Medulla oblongata (tissue), 1 donor: ENCODE data around the gene MAPK4.
"Not testable (repeated sequence)": the region's sequence is repeated elsewhere in the genome, so short reads cannot be mapped to it uniquely, and the experiment has no call there.

ENCODE experiments used
- DNase-seq: peaks from one replicate; pipeline ENCODE4 v3.0.0-alpha.2; 2015; ENCODE audit errors: extremely low spot score

The MAPK4 gene

DNA sequence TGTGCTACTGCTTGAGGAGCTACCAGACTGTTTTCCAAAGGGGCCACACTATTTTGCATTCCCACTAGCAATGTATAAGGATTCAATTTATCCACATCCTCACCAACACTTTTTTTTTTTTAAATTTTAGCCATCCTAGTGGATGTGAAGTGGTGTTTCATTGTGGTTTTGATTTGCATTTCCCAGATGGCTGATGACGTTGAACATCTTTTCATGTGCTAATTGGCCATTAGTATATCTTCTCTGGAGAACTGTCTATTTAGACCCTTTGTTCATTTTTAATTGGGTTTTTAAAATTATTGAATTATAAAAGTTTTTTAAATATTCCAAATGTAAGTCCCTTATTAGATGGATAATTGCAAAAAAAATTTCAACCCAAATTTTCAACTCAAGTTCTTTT is 121.1 kb downstream of the MAPK4 start:
- no peak for DNase-seq

DNA sequence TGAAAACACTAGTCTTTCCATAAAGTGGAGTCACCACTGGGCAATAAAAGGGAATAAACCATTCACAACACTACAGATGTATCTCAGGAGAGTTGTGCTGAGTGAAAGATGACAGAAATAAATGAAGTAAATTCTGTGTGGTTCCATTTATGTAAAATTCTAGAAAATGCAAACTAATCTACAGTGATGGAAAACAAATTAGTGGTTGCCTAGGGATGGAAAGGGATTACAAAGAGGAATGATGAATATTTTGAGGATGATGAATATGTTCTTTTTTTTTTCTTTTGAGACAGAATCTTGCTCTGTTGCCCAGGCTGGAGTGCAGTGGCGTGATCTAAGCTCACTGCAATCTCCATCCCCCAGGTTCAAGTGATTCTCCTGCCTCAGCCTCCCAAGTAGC is 123.0 kb downstream of the MAPK4 start:
- no peak for DNase-seq

GRCh38 chr18:50686409-50686808 is 126.5 kb downstream of the MAPK4 start:
- no peak for DNase-seq

DNA sequence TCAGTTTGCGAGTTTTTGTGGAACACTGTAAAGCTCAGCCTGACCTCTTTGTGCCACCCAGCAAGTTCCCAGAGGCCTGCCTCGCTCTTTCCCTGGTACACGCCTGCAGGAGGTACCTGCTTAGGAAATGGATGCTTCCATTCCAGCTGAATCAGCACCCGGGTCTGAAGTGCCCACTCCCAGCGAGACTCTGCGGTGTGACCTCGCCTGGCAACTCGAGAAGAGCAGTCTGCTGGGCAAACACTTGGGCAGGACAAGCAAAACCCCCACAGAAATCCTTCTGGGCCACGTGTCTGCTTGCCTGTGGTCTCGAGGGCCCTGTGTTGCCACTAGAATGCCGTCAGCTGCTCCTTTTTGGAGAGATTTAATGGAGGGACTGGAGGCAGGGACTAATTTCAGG is 127.6 kb downstream of the MAPK4 start:
- DNase-seq = no peak

GRCh38 chr18:50689578-50689977 is 129.7 kb downstream of the MAPK4 start:
- DNase-seq = no peak

DNA sequence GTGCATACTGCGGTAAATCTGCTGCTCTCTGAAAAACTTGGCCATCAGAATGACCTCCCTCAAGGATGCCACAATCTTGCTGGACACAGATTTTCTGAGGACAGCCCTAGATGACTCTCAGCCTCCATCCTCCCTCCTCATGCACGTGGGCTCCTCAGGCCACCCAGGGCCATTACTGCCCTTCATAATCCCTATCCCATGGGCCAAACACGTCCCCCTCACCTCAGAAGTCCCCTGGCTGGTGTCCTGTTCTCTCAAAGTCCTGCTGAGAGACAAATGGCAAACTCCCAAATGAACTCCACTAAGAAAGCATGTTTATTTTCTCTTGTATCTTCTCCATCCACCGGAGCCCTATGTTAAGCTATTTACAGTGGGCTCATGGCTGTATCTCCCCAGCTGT is 134.3 kb downstream of the MAPK4 start:
- DNase-seq = no peak

GRCh38 chr18:50695431-50696176 is 135.7 kb downstream of the MAPK4 start:
- no peak for DNase-seq

DNA sequence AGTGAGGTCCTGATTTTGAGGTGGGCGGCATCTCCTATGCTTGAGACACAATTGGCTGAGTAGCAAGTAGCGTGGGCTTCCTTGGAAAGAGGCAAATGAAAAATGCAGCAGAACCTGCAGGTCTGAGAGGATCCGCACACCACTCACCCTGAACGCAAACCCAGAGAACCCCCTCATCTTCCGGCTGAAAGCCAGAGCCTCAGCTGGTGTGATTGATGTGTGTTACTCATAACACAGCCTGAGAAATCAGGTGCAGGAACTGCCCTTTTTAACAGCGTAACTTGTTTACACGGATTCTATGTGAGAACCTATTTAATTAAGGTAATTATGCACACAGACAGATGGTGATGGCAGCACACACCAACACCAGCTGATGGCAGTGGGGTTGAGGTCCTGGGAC is 136.5 kb downstream of the MAPK4 start:
- DNase-seq = no peak

- DNase-seq = no peak
These were observed 137.0 kb downstream of the MAPK4 start for GRCh38 chr18:50696929-50697328.

DNA sequence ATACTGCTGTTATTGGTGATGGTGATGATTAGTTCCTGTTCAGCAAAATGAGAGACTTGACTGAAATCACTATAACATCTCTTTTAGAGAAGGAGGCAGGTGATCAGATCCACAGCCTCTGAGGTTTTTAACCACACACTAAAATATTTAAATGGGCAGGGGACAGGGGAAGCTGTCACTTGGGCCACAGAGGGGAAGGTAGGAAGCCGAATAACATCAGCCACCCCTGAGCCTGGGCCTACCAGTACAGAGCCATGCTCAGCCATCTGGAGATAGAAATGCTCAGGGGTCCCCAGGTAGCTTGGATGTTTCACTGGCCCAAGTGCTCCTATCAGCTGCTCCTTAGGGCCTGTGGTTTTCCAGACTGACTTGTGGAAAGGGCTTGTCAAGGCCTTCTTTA is 137.6 kb downstream of the MAPK4 start:
- DNase-seq = no peak

GRCh38 chr18:50700245-50701165 is 140.6 kb downstream of the MAPK4 start:
- no peak for DNase-seq

DNA sequence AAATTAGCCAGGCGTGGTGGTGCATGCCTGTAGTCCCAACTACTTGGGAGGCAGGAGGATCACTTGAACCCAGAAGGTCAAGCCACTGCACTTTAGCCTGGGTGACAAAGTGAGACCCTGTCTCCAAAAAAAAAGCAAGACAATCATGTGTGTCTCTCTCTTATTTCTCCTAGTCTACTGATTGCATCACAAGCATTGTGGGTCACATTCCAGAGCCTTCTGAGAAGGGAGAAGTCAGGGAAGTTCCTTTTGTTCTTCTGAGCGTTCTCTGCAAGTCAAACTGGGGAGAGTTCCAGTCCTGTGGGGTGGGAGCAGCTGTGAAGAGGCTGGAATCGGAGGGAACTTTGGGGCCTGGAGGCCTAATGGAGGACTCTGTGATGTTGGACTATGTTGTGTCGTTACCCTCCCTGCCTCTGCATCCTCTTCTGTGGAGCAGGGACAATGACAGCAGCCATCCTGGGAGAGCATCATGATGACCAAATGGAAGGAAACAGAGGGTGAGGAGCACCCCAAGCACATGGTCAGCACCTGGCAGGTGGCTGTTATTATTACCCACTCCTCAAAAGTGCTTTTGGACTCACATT is 144.6 kb downstream of the MAPK4 start:
- no peak for DNase-seq

DNA sequence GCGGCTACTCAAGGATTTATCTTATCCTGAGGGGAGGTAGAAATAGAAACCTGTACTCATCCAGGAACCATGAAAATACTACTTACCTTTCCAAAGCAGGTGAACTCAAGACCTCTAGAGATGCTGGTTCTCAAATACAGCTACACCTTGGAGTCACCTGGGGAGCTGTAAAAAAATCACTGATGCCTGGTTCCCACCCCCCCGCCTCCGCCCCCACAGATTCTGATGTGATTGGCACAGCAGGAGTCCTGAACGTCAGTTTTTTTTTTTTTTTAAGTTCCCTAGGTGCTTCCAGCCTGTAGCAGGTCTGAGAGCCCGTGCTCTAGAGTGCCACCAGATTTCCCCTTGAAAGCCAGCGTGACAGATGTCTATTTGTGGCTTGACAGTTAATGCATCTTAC is 146.3 kb downstream of the MAPK4 start:
- no peak for DNase-seq

GRCh38 chr18:50706651-50707050 is 146.8 kb downstream of the MAPK4 start:
- DNase-seq = no peak

- not testable (repeated sequence) for DNase-seq
These were observed 147.4 kb downstream of the MAPK4 start for GRCh38 chr18:50707297-50707696.

GRCh38 chr18:50707855-50708469 is 148.1 kb downstream of the MAPK4 start:
- no peak for DNase-seq

DNA sequence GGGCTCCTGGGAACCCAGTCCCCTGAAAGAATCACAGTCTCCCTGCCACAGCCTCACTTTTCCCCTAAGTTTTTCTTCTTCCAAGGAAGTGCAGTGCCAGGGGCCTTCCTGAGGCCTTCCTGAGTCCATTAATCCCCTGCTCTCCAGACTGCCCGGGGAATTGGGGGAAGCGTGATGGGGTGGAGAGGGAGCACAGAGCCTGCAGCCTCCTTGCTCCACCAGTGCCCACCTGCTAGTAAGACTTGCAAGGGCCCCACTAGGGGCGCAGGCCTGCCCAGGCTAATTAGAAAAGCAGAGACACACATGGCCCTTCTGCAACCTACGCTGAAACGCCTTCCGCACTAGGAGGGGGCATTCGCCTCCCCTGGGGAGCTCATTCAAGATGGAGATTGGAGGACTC is 149.3 kb downstream of the MAPK4 start:
- no peak for DNase-seq

- no peak for DNase-seq
These were observed 151.5 kb downstream of the MAPK4 start for GRCh38 chr18:50711386-50711785.

DNA sequence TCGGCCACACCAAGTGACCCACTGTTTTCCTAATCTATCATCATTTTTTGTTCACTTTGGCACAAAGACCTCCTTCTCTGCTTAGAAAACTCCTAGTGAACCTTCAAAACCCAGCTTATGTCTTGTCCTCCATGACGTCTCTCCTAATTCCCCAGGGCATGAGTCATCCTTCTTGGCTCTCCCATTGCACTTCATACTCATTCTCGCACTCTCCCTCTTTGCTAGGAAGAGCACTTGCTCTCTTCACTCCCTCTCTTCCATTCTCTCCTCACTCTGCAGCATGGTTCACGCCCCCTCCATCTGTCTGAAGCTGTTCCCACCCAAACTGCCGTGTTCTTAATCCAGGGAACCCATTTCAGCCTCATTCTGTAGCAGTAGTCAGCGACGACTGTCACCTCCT is 156.0 kb downstream of the MAPK4 start:
- DNase-seq = no peak

DNA sequence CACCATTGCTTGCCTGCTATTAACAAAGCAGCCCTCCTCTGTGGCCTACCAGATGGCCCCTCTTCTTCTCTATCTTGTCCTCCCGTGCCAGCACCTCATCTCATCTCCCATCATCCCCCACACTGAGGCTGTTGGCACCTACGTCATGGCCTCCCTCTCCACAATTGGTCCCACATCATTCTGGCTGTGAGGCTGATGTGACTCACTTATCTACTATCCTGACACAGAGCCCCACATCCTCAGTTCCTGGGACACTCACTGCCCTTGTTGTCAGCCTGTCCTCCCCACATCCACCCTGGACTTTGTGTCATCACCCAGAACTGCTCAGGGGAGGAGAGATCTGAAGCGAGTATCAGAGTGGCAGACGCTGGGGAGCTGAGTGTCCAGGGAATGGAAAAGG is 157.0 kb downstream of the MAPK4 start:
- no peak for DNase-seq

DNA sequence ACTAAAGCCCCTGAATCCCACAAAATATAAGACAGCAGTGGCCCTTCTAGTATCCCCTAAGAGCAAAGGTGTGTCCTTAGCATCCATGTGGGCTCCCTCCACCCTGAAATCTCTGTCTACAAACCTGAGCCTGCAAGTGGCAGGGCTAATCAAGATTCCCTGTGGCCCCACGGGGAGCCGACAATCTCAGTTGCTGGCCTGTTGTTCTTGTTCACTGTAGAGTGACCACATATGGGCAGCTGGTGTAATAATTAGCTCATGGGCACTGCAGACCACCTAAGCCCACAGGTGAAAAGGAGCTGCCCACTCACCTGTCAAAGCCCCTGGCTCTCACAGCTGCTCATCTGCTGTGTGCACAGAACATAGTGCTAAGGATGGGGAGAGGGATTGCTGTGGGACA is 157.7 kb downstream of the MAPK4 start:
- no peak for DNase-seq
